NT2/D1 (cell line): ENCODE results near the gene ZNF438.

Experiments used
- SUZ12 ChIP-seq: IDR thresholded peaks from 2 replicates; pipeline ENCODE4 v1.6.1; 2011; ENCODE audit not compliant: insufficient read length, insufficient read depth; ENCODE audit errors: extremely low read depth
- YY1 ChIP-seq: IDR thresholded peaks from 2 replicates; pipeline ENCODE4 v1.6.1; 2011; ENCODE audit not compliant: insufficient read length, insufficient read depth
- ZNF274 ChIP-seq: IDR thresholded peaks from 2 replicates; pipeline ENCODE4 v1.6.1; 2011; ENCODE audit warnings: mild to moderate bottlenecking, low read depth, low read length

- no peak for TF ChIP-seq ZNF274
- no peak for TF ChIP-seq SUZ12
- no peak for TF ChIP-seq YY1
These were observed 198.1 kb downstream of the ZNF438 start for GRCh38 chr10:30833628-30833970.
